ENCODE data around the gene TCF3. TPM values are rescaled to one million over a fixed set of nuclear protein-coding genes. Genes with fewer than 3 reads are reported as not detected.

The TCF3 gene
- total and polyA plus RNA-seq, 2 of the 8 experiments (the other 6 are each of a cell fraction or from before 2014, with no cell fraction given), result 241 to 348 TPM

DNA sequence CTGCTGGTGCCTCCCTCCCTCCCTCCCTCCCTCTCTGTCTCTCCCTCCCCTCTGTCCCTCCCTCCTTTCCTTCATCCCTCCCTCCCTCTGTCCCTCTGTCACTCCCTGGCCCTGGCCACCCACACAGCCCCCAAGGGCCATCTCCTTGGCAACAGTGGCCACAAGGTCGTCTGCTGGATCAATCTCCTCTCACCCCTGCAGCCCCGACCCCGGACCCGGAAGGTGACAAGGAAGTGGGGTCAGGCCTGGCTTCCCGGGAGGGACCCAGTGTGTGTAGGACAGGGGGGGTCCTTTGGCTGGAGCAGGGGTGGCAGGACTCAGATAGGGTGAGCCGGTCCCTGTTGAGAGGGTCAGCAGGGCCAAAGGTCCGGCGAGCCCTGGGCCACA lies 21.9 kb upstream of the TCF3 start:
- H4K20me1 ChIP-seq (replicated peaks in 1 of 2; ENCODE audit: control insufficient read depth in 1 of 2, insufficient read depth in 2 of 2, low read length in 2 of 2), result peaks cover 0 to 6% of the 10 kb centered on the region in 2 experiments
- peak overlapping the region; percentile 75; the same call in 1 of the 2 replicates for H2AK5ac ChIP-seq (ENCODE audit: low read depth, low read length)
- H3K9ac ChIP-seq (replicated peaks in 1 of 4; ENCODE audit: extremely low read depth in 1 of 4, low read depth in 3 of 4, low read length in 3 of 4), result no peak overlapping the region
- no peak overlapping the region for H3K23ac ChIP-seq (ENCODE audit: insufficient read length)
- no peak overlapping the region for H4K5ac ChIP-seq (ENCODE audit: insufficient read length, low read depth, low read length)
- no peak overlapping the region for H3K4ac ChIP-seq (replicated peaks; ENCODE audit: insufficient read length, low read depth, low read length)
- H2AFZ ChIP-seq (ENCODE audit: low read length), result no peak overlapping the region
- H3K4me2 ChIP-seq (ENCODE audit: insufficient read depth in 1 of 2, low read depth in 2 of 2, low read length in 2 of 2), result no peak overlapping the region
- H3K56ac ChIP-seq (replicated peaks; ENCODE audit: insufficient read length, low read depth, low read length), result no peak overlapping the region
- H3K27me3 ChIP-seq (replicated peaks in 1 of 4; ENCODE audit: control insufficient read depth in 3 of 4, extremely low read depth in 1 of 4, insufficient read depth in 3 of 4, low read length in 3 of 4), result peaks cover 25 to 74% (median 60%) of the 10 kb centered on the region in 4 experiments
- no peaks in the 10 kb centered on the region for H3K79me1 ChIP-seq (ENCODE audit: low read depth, low read length)
- H2BK120ac ChIP-seq (replicated peaks; ENCODE audit: low read depth, low read length), result no peak overlapping the region
- no peak for FAIRE-seq
- H3K79me2 ChIP-seq (ENCODE audit: control insufficient read depth in 1 of 2, insufficient read depth in 2 of 2, low read length in 2 of 2), result no peaks in the 10 kb centered on the region
- no peak overlapping the region for H4K8ac ChIP-seq (ENCODE audit: extremely low read depth, insufficient read depth, low read length)
- no peak for DNase-seq (ENCODE audit: low read depth in 1 of 2, low spot score in 2 of 2)
- no peak overlapping the region for H4K91ac ChIP-seq (replicated peaks; ENCODE audit: insufficient read length, low read length)
- no peak overlapping the region for H2BK5ac ChIP-seq (ENCODE audit: low read depth, low read length)
- H2BK20ac ChIP-seq (ENCODE audit: low read length), result no peak overlapping the region
- 0 out of 2 replicates have a peak overlapping the region, but pooled peaks have one; percentile 46 for H2BK15ac ChIP-seq (ENCODE audit: low read length)
- TF ChIP-seq SIRT6 (IDR thresholded peaks at IDR 0.05; ENCODE audit: low read length), result no peak
- no peaks in the 10 kb centered on the region for H3K36me3 ChIP-seq (ENCODE audit: control insufficient read depth in 2 of 4, insufficient read depth in 4 of 4, low read length in 3 of 4)
- no peak overlapping the region for H3K4me3 ChIP-seq (ENCODE audit: extremely low read depth in 1 of 4, insufficient read depth in 2 of 4, low read depth in 3 of 4, low read length in 4 of 4)
- ChIA-PET POLR2A (ENCODE audit: partially characterized antibody) (interaction anchor here (2.3 kb wide), 1 partner anchor 83 kb away, joined by 6 read pairs; no protein-coding TSS in a partner anchor), CTCF (ENCODE audit: partially characterized antibody) (interaction anchor here (0.8 to 6.0 kb wide), 12 partner anchors 9 to 152 kb away, joined by 3 to 59 read pairs (median 9); no protein-coding TSS in a partner anchor)
- no peak overlapping the region for H3K18ac ChIP-seq (ENCODE audit: extremely low read depth, low read length)
- H3K23me2 ChIP-seq (ENCODE audit: low read depth, low read length), result peaks cover 3% of the 10 kb centered on the region
- H2BK12ac ChIP-seq (ENCODE audit: low read depth, low read length), result 0 out of 2 replicates have a peak overlapping the region, but pooled peaks have one; percentile 50
- H3K27ac ChIP-seq (ENCODE audit: low read depth, low read length), result no peak overlapping the region
- H3K4me1 ChIP-seq (replicated peaks in 1 of 4; ENCODE audit: control insufficient read depth in 3 of 4, insufficient read depth in 4 of 4, low read length in 3 of 4), result peaks cover 0 to 6% (median 2%) of the 10 kb centered on the region in 4 experiments; a peak in 4 of 7 replicates
- H3K14ac ChIP-seq (ENCODE audit: insufficient read length), result no peak overlapping the region
- no peaks in the 10 kb centered on the region for H3K9me3 ChIP-seq (ENCODE audit: insufficient read depth in 2 of 2, low read depth in 1 of 2, low read length in 1 of 2)
- WGBS, 2 experiments (ENCODE audit: extremely low coverage in 1 of 2, insufficient coverage in 1 of 2, insufficient read length in 1 of 2, insufficient replicate concordance in 2 of 2, low coverage in 1 of 2, low lambda C conversion rate in 2 of 2, missing lambda C conversion rate in 1 of 2), result 86% methylated on average over 5 of the region's 8 CpGs; no CpG with 5 or more reads in 1 of the 2 experiments

All from H1 (cell line).